NK-92 (cell line): ENCODE data around the gene THEM5.
"Not testable (repeated sequence)": the region's sequence is repeated elsewhere in the genome, so short reads cannot be mapped to it uniquely, and the experiment has no call there.

ENCODE experiments used
- DNase-seq: peaks from one replicate; lab custom pipeline; 2025; ENCODE audit not compliant: unreplicated experiment; lab: John Stamatoyannopoulos, UW

THEM5 gene

GRCh38 chr1:151853411-151853943, at the start of gene THEM5:
Gene THEM5 (minus strand): TSS chr1:151853712. CDS start chr1:151853565, 147 bp downstream.
- no peak for DNase-seq

DNA sequence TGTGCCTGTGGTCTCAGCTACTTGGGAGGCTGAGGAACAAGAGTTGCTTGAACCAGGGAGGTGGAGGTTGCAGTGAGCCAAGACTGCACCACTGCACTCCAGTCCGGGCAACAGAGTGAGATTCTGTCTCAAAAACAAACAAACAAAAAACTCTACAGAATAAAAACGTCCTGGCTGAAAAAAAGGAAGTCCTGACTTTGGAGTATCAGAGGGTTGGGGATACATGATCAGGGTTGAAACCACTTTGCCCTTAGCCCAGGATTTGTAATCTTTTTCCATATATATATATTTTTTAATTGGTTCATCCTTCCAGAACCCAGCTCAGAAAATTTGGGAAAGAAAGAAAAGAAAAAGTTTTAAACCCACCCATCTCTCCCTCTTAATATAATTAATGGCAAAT, 49.3 kb upstream of the THEM5 start:
- no peak for DNase-seq

DNA sequence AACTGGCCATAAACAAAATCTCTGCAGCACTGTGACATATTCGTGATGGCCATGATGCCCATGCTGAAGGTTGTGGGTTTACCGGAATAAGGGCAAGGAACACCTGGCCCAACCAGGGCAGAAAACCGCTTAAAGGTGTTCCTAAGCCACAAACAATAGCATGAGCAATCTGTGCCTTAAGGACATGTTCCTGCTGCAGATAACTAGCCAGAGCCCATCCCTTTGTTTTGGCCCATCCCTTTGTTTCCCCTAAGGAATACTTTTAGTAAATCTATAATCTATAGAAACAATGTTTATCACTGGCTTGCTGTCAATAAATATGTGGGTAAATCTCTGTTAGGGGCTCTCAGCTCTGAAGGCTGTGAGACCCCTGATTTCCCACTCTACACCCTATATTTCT, 47.3 kb upstream of the THEM5 start:
- DNase-seq, result not testable (repeated sequence)

DNA sequence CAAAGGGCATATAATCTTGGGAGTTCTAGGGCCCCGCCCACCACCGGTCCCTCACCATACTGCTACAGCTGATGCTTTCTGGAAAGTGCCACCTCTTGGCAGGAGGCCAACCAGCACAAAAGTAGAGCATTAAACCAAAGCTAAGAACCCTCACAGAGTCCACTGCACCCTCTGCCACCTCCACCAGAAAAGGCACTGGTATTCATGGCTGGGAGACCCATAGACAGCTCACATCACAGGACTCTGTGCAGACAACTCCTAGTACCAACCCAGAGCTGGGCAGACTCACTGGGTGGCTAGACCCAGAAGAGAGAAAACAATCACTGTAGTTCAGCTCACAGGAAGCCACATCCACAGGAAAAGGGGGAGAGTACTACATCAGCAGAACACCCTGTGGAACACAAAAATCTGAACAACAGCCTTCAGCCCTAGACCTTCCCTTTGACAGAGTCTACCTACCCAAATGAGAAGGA, 45.0 kb upstream of the THEM5 start:
- DNase-seq, result no peak

GRCh38 chr1:151897991-151898431, 44.5 kb upstream of the THEM5 start:
- no peak for DNase-seq

DNA sequence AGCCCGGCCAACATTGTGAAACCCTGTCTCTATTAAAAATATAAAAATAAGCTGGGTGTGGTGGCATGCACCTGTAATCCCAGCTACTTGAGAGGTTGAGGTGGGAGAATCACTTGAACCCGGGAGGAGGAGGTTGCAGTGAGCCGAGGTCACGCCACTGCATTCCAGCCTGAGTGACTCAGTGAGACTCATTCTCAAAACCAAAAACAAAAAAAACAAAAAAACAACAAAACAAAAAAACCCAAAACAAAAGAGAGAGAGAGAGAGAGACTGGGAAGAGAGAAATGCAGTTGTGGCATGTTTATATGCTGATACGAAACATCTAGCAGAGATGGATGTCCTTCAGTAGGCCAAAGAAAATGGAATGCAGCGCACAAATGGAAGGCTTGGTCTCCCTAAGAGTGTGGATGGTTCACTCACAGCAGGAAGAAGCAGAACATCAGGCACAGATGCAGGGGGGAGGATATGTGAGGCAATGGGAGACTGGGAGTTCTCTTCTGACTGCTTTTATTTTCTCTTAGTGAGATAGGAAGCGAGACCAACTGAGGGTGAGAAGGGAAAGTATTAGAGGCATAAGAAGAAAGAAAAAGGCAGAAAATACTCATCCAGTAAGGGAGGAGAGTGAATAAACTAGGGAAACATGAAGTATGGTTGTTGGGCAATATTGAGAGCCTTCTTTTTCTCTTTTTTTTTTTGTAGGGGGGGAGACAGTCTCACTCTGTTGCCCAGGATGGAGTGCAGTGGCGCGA, 39.8 kb upstream of the THEM5 start:
- DNase-seq, result no peak

GRCh38 chr1:151892190-151892589, 38.7 kb upstream of the THEM5 start:
- DNase-seq, result no peak

- DNase-seq, result no peak
Observed at GRCh38 chr1:151891512-151891911, 38.0 kb upstream of the THEM5 start.

DNA sequence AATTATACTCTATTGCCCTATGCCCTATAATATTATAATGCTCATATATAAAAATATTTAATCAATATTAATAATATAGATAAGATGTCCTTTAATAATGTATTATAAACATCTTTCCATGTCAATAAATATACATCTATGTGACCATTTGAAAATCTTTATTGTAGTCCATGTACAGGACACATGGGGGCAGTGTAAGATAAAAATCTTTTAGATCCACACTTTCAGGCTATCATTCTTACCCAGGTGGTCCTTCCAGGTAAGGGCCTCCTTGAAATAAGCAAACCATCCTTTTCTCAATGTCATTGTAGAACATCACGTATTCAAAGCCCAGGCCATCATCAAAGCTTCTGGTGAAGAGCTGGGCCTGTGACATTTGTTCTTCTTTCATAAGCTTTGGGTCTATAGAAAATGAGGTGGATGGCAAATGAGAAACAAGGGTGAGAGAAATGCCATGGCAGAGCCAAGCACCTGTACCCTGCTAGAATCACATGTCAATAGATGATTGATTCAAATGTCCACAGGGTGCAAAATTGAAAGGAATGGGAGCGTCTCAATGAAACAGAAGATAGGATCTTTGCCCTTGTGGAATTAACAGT, 35.6 kb upstream of the THEM5 start:
- no peak for DNase-seq

DNA sequence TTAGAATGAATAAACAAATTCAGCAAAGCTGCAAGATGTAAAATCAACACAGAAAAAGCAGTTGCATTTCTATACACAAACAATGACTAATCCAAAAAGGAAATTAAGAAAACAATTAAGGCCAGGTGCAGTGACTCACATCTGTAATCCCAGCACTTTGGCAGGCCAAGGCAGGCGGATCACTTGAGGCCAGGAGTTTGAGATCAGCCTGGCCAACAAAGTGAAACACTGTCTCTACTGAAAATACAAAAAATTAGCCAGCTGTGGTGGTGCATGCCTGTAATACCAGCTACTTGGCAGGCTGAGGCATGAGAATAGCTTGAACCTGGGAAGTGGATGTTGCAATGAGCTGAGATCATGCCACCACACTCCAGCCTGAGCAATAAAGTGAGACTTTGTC, 33.5 kb upstream of the THEM5 start:
- no peak for DNase-seq

GRCh38 chr1:151885479-151885878, 32.0 kb upstream of the THEM5 start:
- DNase-seq, result no peak

- not testable (repeated sequence) for DNase-seq
Observed at GRCh38 chr1:151884879-151885278, 31.4 kb upstream of the THEM5 start.

DNA sequence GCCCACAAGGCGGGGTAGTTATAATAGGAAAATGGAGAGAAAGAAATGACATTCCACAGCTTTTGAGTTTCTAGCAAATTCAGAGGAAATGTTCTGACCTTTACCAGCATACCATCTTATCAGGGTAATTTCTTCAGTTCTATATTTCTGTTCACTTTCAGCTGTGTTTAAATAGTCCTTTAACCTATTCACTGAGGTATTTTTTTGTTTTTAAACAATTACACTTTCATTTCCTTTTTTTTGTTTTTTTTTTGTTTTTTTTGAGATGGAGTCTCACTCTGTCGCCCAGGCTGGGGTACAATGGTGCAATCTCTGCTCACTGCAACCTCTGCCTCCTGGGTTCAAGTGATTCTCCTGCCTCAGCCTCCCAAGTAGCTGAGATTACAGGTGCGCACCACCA, 30.9 kb upstream of the THEM5 start:
- DNase-seq, result not testable (repeated sequence)

DNA sequence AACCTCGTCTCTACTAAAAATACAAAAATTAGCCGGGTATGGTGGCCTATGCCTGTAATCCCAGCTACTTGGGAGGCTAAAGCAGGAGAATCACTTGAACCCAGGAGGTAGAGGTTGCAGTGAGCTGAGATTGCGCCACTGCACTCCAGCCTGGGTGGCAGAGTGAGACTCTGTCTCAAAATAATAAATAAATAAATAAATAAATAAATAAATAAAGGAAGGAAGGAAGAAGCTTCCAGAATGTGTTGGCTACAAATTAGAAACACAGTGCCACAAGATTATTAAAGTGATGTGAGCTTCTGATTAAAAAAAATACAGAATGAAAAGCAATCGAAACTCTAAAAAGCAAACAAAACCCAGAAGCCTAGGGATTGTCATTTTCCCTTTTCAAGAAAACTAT, 30.4 kb upstream of the THEM5 start:
- not testable (repeated sequence) for DNase-seq

- DNase-seq, result not testable (repeated sequence)
Observed at GRCh38 chr1:151882918-151883317, 29.4 kb upstream of the THEM5 start.

DNA sequence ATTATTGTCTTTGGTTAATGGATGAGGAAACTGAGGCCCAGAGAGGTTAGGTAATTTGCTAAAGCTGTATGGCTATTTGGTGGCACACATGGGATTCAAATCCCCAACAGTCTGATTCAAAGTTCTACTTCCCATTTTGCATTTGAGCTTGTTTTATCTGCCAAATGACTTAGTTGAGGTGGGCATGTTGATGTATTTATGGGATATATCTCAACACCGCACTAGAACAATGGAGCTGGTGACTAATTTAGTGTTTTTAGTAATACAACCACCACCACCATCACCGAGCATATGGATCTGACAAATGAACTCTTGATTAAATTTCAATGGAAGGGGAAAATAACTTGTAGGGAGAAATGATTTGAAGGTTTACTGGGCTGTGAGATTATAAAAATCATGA, 29.0 kb upstream of the THEM5 start:
- no peak for DNase-seq

DNA sequence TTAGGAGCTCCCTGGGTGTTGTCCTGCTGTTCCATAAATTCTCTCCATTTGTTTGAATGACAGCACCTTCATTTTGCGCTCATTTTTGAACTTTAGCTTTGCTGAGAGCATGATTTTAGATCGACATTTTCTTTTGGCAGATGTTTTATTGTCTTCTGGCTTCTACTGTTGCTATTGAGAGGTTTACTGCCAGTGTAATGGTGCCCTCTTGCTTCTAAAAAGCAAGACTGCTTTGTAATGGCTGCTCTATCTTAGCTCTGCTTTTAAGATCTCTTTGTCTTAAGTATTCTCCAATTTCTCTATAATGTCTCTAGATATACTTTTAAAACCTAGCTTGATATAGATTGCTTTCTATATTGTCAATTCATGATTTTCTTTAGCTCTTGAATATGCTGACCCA, 28.0 kb upstream of the THEM5 start:
- DNase-seq, result no peak

GRCh38 chr1:151875419-151876097, 22.0 kb upstream of the THEM5 start:
- no peak for DNase-seq

GRCh38 chr1:151872776-151873175, 19.3 kb upstream of the THEM5 start:
- not testable (repeated sequence) for DNase-seq

GRCh38 chr1:151871284-151872030, 17.9 kb upstream of the THEM5 start:
- DNase-seq, result no peak

DNA sequence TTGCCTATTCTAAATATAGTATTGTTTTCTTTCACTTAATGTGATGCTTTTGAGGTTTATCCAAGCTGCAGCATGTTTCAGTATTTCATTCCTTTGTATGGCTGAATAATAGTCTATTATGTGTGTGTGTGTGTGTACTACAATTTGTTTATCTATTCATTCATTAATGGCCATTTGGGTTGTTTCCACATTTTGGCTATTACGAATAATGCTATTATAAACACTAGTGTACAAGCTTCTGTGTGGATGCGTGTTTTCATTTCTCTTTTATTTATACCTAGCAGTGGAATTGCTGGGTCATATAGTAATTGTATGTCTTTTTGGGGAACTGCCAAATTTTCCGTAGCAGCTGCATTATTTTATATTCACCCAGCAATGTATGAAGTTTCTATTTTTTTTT, 15.0 kb upstream of the THEM5 start:
- DNase-seq, result no peak
